ENCODE results near the gene SHROOM2.

The SHROOM2 gene

GRCh38 chrX:9746148-9746888 lies 39.9 kb upstream of the SHROOM2 start:
- no peak for TF ChIP-seq CTCF (IDR thresholded peaks at IDR 0.05; ENCODE audit: extremely low read depth, insufficient read depth, missing control alignments)
- in situ Hi-C loops (cut with MboI; ENCODE audit: low pct_unique_long_range_greater_than_20kb, low sequenced_read_pairs, unreplicated experiment): no loop called here
- DNase-seq (ENCODE audit: low spot score): no peak

- no peak for DNase-seq (ENCODE audit: low spot score)
- TF ChIP-seq CTCF (IDR thresholded peaks at IDR 0.05; ENCODE audit: extremely low read depth, insufficient read depth, missing control alignments): no peak
- in situ Hi-C loops (cut with MboI; ENCODE audit: low pct_unique_long_range_greater_than_20kb, low sequenced_read_pairs, unreplicated experiment): no loop called here
Measured at GRCh38 chrX:9747644-9748043, 38.6 kb upstream of the SHROOM2 start.

GRCh38 chrX:9749146-9749692 lies 37.0 kb upstream of the SHROOM2 start:
- no peak for TF ChIP-seq CTCF (IDR thresholded peaks at IDR 0.05; ENCODE audit: extremely low read depth, insufficient read depth, missing control alignments)
- DNase-seq (ENCODE audit: low spot score): no peak
- in situ Hi-C loops (cut with MboI; ENCODE audit: low pct_unique_long_range_greater_than_20kb, low sequenced_read_pairs, unreplicated experiment): no loop called here

- in situ Hi-C loops (cut with MboI; ENCODE audit: low pct_unique_long_range_greater_than_20kb, low sequenced_read_pairs, unreplicated experiment): no loop called here
- no peak for DNase-seq (ENCODE audit: low spot score)
- no peak for TF ChIP-seq CTCF (IDR thresholded peaks at IDR 0.05; ENCODE audit: extremely low read depth, insufficient read depth, missing control alignments)
Measured at GRCh38 chrX:9757366-9757765, 28.9 kb upstream of the SHROOM2 start.

- no peak for DNase-seq (ENCODE audit: low spot score)
- no peak for TF ChIP-seq CTCF (IDR thresholded peaks at IDR 0.05; ENCODE audit: extremely low read depth, insufficient read depth, missing control alignments)
- in situ Hi-C loops (cut with MboI; ENCODE audit: low pct_unique_long_range_greater_than_20kb, low sequenced_read_pairs, unreplicated experiment): no loop called here
Measured at GRCh38 chrX:9758021-9758638, 28.1 kb upstream of the SHROOM2 start.

- in situ Hi-C loops (cut with MboI; ENCODE audit: low pct_unique_long_range_greater_than_20kb, low sequenced_read_pairs, unreplicated experiment): no loop called here
- no peak for TF ChIP-seq CTCF (IDR thresholded peaks at IDR 0.05; ENCODE audit: extremely low read depth, insufficient read depth, missing control alignments)
- no peak for DNase-seq (ENCODE audit: low spot score)
Measured at GRCh38 chrX:9759337-9759736, 26.9 kb upstream of the SHROOM2 start.
